ENCODE measurements around the gene LCP2.

The LCP2 gene

GRCh38 chr5:170289121-170289520 lies 8.5 kb downstream of the LCP2 start:
- no peak for DNase-seq
- peaks cover 32% of the 10 kb centered on the region for H3K27me3 ChIP-seq (ENCODE audit: insufficient read depth, low read depth, severe bottlenecking)
- H3K9me3 ChIP-seq (ENCODE audit: severe bottlenecking), result no peaks in the 10 kb centered on the region
- H3K27ac ChIP-seq, result no peak overlapping the region
- H3K4me3 ChIP-seq (ENCODE audit: low read depth, low read length), result no peak overlapping the region
- no peak for TF ChIP-seq CTCF (IDR thresholded peaks at IDR 0.05; ENCODE audit: low read depth, low read length)
- H3K36me3 ChIP-seq, result no peaks in the 10 kb centered on the region

GRCh38 chr5:170288551-170288950 lies 9.0 kb downstream of the LCP2 start:
- Histone ChIP-seq H3K9me3 (ENCODE audit: severe bottlenecking) (no peaks in the 10 kb centered on the region), H3K27me3 (ENCODE audit: insufficient read depth, low read depth, severe bottlenecking) (peaks cover 37% of the 10 kb centered on the region), H3K27ac (no peak overlapping the region), H3K4me3 (ENCODE audit: low read depth, low read length) (no peak overlapping the region), H3K36me3 (no peaks in the 10 kb centered on the region)
- TF ChIP-seq CTCF (IDR thresholded peaks at IDR 0.05; ENCODE audit: low read depth, low read length), result no peak
- no peak for DNase-seq

- no peaks in the 10 kb centered on the region for H3K9me3 ChIP-seq (ENCODE audit: severe bottlenecking)
- H3K36me3 ChIP-seq, result no peaks in the 10 kb centered on the region
- DNase-seq, result no peak
- no peak overlapping the region for H3K4me3 ChIP-seq (ENCODE audit: low read depth, low read length)
- H3K27me3 ChIP-seq (ENCODE audit: insufficient read depth, low read depth, severe bottlenecking), result peaks cover 37% of the 10 kb centered on the region
- no peak for TF ChIP-seq CTCF (IDR thresholded peaks at IDR 0.05; ENCODE audit: low read depth, low read length)
- no peak overlapping the region for H3K27ac ChIP-seq
Observed at GRCh38 chr5:170288151-170288550, 9.4 kb downstream of the LCP2 start.

- Histone ChIP-seq H3K27ac (no peak overlapping the region), H3K4me3 (ENCODE audit: low read depth, low read length) (no peak overlapping the region), H3K36me3 (no peaks in the 10 kb centered on the region), H3K9me3 (ENCODE audit: severe bottlenecking) (no peaks in the 10 kb centered on the region), H3K27me3 (ENCODE audit: insufficient read depth, low read depth, severe bottlenecking) (peaks cover 41% of the 10 kb centered on the region)
- no peak for DNase-seq
- TF ChIP-seq CTCF (IDR thresholded peaks at IDR 0.05; ENCODE audit: low read depth, low read length), result no peak
Observed at GRCh38 chr5:170287532-170287931, 10.0 kb downstream of the LCP2 start.

GRCh38 chr5:170286386-170286925 lies 11.1 kb downstream of the LCP2 start:
- no peak for TF ChIP-seq CTCF (IDR thresholded peaks at IDR 0.05; ENCODE audit: low read depth, low read length)
- DNase-seq, result no peak
- no peak overlapping the region for H3K27ac ChIP-seq
- H3K4me3 ChIP-seq (ENCODE audit: low read depth, low read length), result no peak overlapping the region
- no peaks in the 10 kb centered on the region for H3K36me3 ChIP-seq
- no peaks in the 10 kb centered on the region for H3K9me3 ChIP-seq (ENCODE audit: severe bottlenecking)
- peaks cover 40% of the 10 kb centered on the region for H3K27me3 ChIP-seq (ENCODE audit: insufficient read depth, low read depth, severe bottlenecking)

- Histone ChIP-seq H3K4me3 (ENCODE audit: low read depth, low read length) (no peak overlapping the region), H3K27ac (no peak overlapping the region), H3K9me3 (ENCODE audit: severe bottlenecking) (no peaks in the 10 kb centered on the region), H3K36me3 (no peaks in the 10 kb centered on the region), H3K27me3 (ENCODE audit: insufficient read depth, low read depth, severe bottlenecking) (peaks cover 48% of the 10 kb centered on the region)
- no peak for DNase-seq
- no peak for TF ChIP-seq CTCF (IDR thresholded peaks at IDR 0.05; ENCODE audit: low read depth, low read length)
Observed at GRCh38 chr5:170285181-170285580, 12.4 kb downstream of the LCP2 start.
